ENCODE results near the gene TLE1. TPM values are rescaled to one million over a fixed set of nuclear protein-coding genes. Genes with fewer than 3 reads are reported as not detected.

TLE1 gene
- total and polyA plus RNA-seq, 2 of the 4 experiments (the other 2 are of a cell fraction) = 36.0 to 51.0 TPM

- H3K4me2 ChIP-seq (ENCODE audit: low read depth, low read length) = 0 out of 2 replicates have a peak overlapping the region, but pooled peaks have one; percentile 6
- TF ChIP-seq MAFK (IDR thresholded peaks at IDR 0.05; ENCODE audit: low read depth, low read length) = no peak
- peak; percentile 83 for TF ChIP-seq USF2 (IDR thresholded peaks at IDR 0.05; ENCODE audit: low read depth, low read length)
- TF ChIP-seq, protein P1, sequence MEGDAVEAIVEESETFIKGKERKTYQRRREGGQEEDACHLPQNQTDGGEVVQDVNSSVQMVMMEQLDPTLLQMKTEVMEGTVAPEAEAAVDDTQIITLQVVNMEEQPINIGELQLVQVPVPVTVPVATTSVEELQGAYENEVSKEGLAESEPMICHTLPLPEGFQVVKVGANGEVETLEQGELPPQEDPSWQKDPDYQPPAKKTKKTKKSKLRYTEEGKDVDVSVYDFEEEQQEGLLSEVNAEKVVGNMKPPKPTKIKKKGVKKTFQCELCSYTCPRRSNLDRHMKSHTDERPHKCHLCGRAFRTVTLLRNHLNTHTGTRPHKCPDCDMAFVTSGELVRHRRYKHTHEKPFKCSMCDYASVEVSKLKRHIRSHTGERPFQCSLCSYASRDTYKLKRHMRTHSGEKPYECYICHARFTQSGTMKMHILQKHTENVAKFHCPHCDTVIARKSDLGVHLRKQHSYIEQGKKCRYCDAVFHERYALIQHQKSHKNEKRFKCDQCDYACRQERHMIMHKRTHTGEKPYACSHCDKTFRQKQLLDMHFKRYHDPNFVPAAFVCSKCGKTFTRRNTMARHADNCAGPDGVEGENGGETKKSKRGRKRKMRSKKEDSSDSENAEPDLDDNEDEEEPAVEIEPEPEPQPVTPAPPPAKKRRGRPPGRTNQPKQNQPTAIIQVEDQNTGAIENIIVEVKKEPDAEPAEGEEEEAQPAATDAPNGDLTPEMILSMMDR (conservative IDR thresholded peaks at IDR 0.05; ENCODE audit: low read depth, low read length) = no peak
- TF ChIP-seq MXI1 (IDR thresholded peaks at IDR 0.05; ENCODE audit: borderline replicate concordance, low read depth, low read length) = 0 out of 2 replicates have a peak, but pooled peaks have one; percentile 24
- TF ChIP-seq, protein P2, sequence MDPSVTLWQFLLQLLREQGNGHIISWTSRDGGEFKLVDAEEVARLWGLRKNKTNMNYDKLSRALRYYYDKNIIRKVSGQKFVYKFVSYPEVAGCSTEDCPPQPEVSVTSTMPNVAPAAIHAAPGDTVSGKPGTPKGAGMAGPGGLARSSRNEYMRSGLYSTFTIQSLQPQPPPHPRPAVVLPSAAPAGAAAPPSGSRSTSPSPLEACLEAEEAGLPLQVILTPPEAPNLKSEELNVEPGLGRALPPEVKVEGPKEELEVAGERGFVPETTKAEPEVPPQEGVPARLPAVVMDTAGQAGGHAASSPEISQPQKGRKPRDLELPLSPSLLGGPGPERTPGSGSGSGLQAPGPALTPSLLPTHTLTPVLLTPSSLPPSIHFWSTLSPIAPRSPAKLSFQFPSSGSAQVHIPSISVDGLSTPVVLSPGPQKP (IDR thresholded peaks at IDR 0.05; ENCODE audit: borderline replicate concordance, low read depth, low read length) = no peak
- TF ChIP-seq NFE2L2 (IDR thresholded peaks at IDR 0.05; ENCODE audit: low read depth, low read length) = no peak; the same call in 1 of the 2 replicates
- TF ChIP-seq RCOR1 (IDR thresholded peaks at IDR 0.05; ENCODE audit: insufficient replicate concordance, low read length) = no peak
- TF ChIP-seq MAZ (IDR thresholded peaks at IDR 0.05; ENCODE audit: borderline replicate concordance, low read depth, low read length) = no peak
- peak; percentile 55; the same call in 1 of the 2 replicates for TF ChIP-seq FOS (IDR thresholded peaks at IDR 0.05; ENCODE audit: low read depth, low read length)
- no peak for TF ChIP-seq CHD1 (IDR thresholded peaks at IDR 0.05; ENCODE audit: low read depth, low read length)
- no peak for TF ChIP-seq RFX5 (IDR thresholded peaks at IDR 0.05; ENCODE audit: low read depth, low read length)
- no peak; the same call in 1 of the 2 replicates for TF ChIP-seq RAD21 (IDR thresholded peaks at IDR 0.05; ENCODE audit: low read length)
- peak; percentile 77 for TF ChIP-seq BHLHE40 (IDR thresholded peaks at IDR 0.05; ENCODE audit: low read depth, low read length)
- no peak for TF ChIP-seq SMC3 (IDR thresholded peaks at IDR 0.05; ENCODE audit: low read depth, low read length)
Measured at GRCh38 chr9:81737871-81738507, 48.6 kb upstream of the TLE1 start.

More at GRCh38 chr9:81737871-81738507, 48.6 kb upstream of the TLE1 start:
- WGBS, 2 experiments (ENCODE audit: extremely low coverage in 2 of 2, insufficient read length in 1 of 2) = no CpG with 5 or more reads among the region's 6 CpGs
- ATAC-seq (ENCODE audit: low read depth) (peak; percentile 93), DNase-seq (peak; percentile 91)
- peak overlapping the region; percentile 27; the same call in 1 of the 2 replicates for H3K18ac ChIP-seq (ENCODE audit: low read depth, low read length)
- H3K9me1 ChIP-seq (ENCODE audit: insufficient read depth, low read length) = peaks cover 4% of the 10 kb centered on the region; the same call in 1 of the 2 replicates
- ChIA-PET CTCF (no interaction called here), POLR2A (ENCODE audit: unreplicated experiment) (no interaction called here)
- H3K9me3 ChIP-seq (ENCODE audit: control insufficient read depth, insufficient read depth, low read length) = no peaks in the 10 kb centered on the region
- dilution Hi-C loops (cut with HindIII; ENCODE audit: low sequenced_read_pairs, unreplicated experiment) = no loop called here
- H3K56ac ChIP-seq (ENCODE audit: extremely low read depth, insufficient read depth, low read length) = peak overlapping the region; percentile 35; the same call in 1 of the 2 replicates
- H4K8ac ChIP-seq (ENCODE audit: low read depth in 2 of 2, low read length in 2 of 2) = peak overlapping the region; percentile 38 to 60
- peak overlapping the region; percentile 3; the same call in 1 of the 2 replicates for H2BK20ac ChIP-seq (ENCODE audit: low read depth, low read length)
- H2BK120ac ChIP-seq (ENCODE audit: low read depth, low read length) = peak overlapping the region; percentile 65; the same call in 1 of the 2 replicates
- in situ Hi-C loops (cut with MboI; ENCODE audit: low sequenced_read_pairs) = no loop called here
- peak overlapping the region; percentile 43; the same call in 1 of the 2 replicates for H3K14ac ChIP-seq (replicated peaks; ENCODE audit: low read depth, low read length)
- H2BK5ac ChIP-seq (ENCODE audit: low read depth, low read length, poor library complexity, severe bottlenecking) = peak overlapping the region; percentile 75
- H3K9ac ChIP-seq (ENCODE audit: low read depth, low read length) = no peak overlapping the region
- no peaks in the 10 kb centered on the region for H3K36me3 ChIP-seq (ENCODE audit: control insufficient read depth, insufficient read depth, low read length)
- intact Hi-C loops (cut with micrococcal nuclease) = no loop called here
- BruUV-seq (replicated peaks) = no TSS peak
- peak overlapping the region; percentile 72; the same call in 1 of the 3 replicates for H2BK15ac ChIP-seq (ENCODE audit: low read depth, low read length)
- H3K4me1 ChIP-seq (ENCODE audit: control insufficient read depth, insufficient read depth, low read length) = peaks cover 7% of the 10 kb centered on the region
- H3K4ac ChIP-seq (ENCODE audit: low read depth, low read length) = peak overlapping the region; percentile 83
- no peaks in the 10 kb centered on the region for H3K27me3 ChIP-seq (ENCODE audit: control insufficient read depth, insufficient read depth, low read length)
- peak overlapping the region; percentile 24 for H4K5ac ChIP-seq (ENCODE audit: low read depth, low read length)
- peak overlapping the region; percentile 77 for H4K91ac ChIP-seq (ENCODE audit: insufficient read depth, low read depth, low read length)
- H2AFZ ChIP-seq (replicated peaks; ENCODE audit: low read length, poor library complexity) = peak overlapping the region; percentile 74
- peak overlapping the region; percentile 31 for H2AK9ac ChIP-seq (replicated peaks; ENCODE audit: low read depth, low read length, poor library complexity)
- H2AK5ac ChIP-seq (ENCODE audit: low read depth, low read length) = peak overlapping the region; percentile 68; the same call in 1 of the 2 replicates
- no peaks in the 10 kb centered on the region for H3K79me1 ChIP-seq (ENCODE audit: low read depth in 1 of 2, low read length in 2 of 2)
- H3K23ac ChIP-seq (ENCODE audit: low read depth, low read length) = peak overlapping the region; percentile 84
- H4K20me1 ChIP-seq (ENCODE audit: insufficient read depth, low read length) = no peaks in the 10 kb centered on the region
- no peak overlapping the region for H3K4me3 ChIP-seq (ENCODE audit: insufficient read depth, low read depth, low read length)
- peak overlapping the region; percentile 0; the same call in 1 of the 2 replicates for H3K27ac ChIP-seq (ENCODE audit: insufficient read depth, low read length)

Data from IMR-90 (cell line).